H9 (cell line): ENCODE measurements around the gene WIF1. TPM values are rescaled to one million over a fixed set of nuclear protein-coding genes. Genes with fewer than 3 reads are reported as not detected.

ENCODE experiments used
- DNase-seq: peaks from one replicate; pipeline ENCODE4 v3.0.0-alpha.2; 2017
- H2AFZ ChIP-seq: one replicate; pipeline ENCODE4 v1.6.1; 2013; ENCODE audit warnings: mild to moderate bottlenecking, low read length, control low read depth, moderate library complexity
- H2AK5ac ChIP-seq: 2 replicates; pipeline ENCODE4 v1.6.1; 2013; ENCODE audit warnings: low read length, control low read depth, mixed read lengths; ENCODE audit not compliant: insufficient read length
- H2BK120ac ChIP-seq: one replicate; pipeline ENCODE4 v1.6.1; 2013; ENCODE audit warnings: low read depth, mild to moderate bottlenecking, low read length, control low read depth, inconsistent platforms; ENCODE audit not compliant: poor library complexity, severe bottlenecking
- H2BK12ac ChIP-seq: 2 replicates; pipeline ENCODE4 v1.6.1; 2013; ENCODE audit warnings: low read length, control low read depth, mixed read lengths, low read depth; ENCODE audit not compliant: insufficient read length
- H2BK15ac ChIP-seq: 2 replicates; pipeline ENCODE4 v1.6.1; 2013; ENCODE audit warnings: low read depth, low read length, control low read depth
- H2BK20ac ChIP-seq: one replicate; pipeline ENCODE4 v1.6.1; 2013; ENCODE audit warnings: low read depth, mild to moderate bottlenecking, low read length, control low read depth, inconsistent platforms; ENCODE audit not compliant: poor library complexity, severe bottlenecking
- H2BK5ac ChIP-seq: 2 replicates; pipeline ENCODE4 v1.6.1; 2013; ENCODE audit warnings: low read length, control low read depth, mixed read lengths; ENCODE audit not compliant: insufficient read length
- H3K14ac ChIP-seq: 2 replicates; pipeline ENCODE4 v1.6.1; 2013; ENCODE audit warnings: low read length, control low read depth; ENCODE audit not compliant: insufficient read depth
- H3K18ac ChIP-seq: 2 replicates; pipeline ENCODE4 v1.6.1; 2013; ENCODE audit warnings: low read depth, mild to moderate bottlenecking, mixed read lengths, low read length, control low read depth; ENCODE audit not compliant: insufficient read length
- H3K23ac ChIP-seq: 2 replicates; pipeline ENCODE4 v1.6.1; 2013; ENCODE audit warnings: low read length, control low read depth, mixed read lengths, low read depth; ENCODE audit not compliant: insufficient read length
- H3K23me2 ChIP-seq: 2 replicates; pipeline ENCODE4 v1.6.1; 2013; ENCODE audit warnings: low read depth, mild to moderate bottlenecking, mixed read lengths, low read length, control low read depth; ENCODE audit not compliant: insufficient read length, poor library complexity, severe bottlenecking
- H3K27ac ChIP-seq: 2 replicates; pipeline ENCODE4 v1.5.1; 2013; ENCODE audit warnings: low read length, control low read depth, mixed read lengths, low read depth; ENCODE audit not compliant: insufficient read length
- H3K27me3 ChIP-seq: 2 replicates; pipeline ENCODE4 v1.6.1; 2013; ENCODE audit warnings: low read length, control low read depth, inconsistent platforms; ENCODE audit not compliant: insufficient read depth
- H3K4ac ChIP-seq: 2 replicates; pipeline ENCODE4 v1.6.1; 2013; ENCODE audit warnings: low read depth, mild to moderate bottlenecking, control low read depth, inconsistent platforms, low read length, moderate library complexity
- H3K4me1 ChIP-seq: 2 replicates; pipeline ENCODE4 v1.6.1; 2013; ENCODE audit warnings: low read length, control low read depth, inconsistent platforms; ENCODE audit not compliant: insufficient read depth
- H3K4me2 ChIP-seq: 2 replicates; pipeline ENCODE4 v1.6.1; 2013; ENCODE audit warnings: low read length, control low read depth, mixed read lengths; ENCODE audit not compliant: insufficient read length, insufficient read depth
- H3K56ac ChIP-seq: 2 replicates; pipeline ENCODE4 v1.6.1; 2013; ENCODE audit warnings: low read depth, mild to moderate bottlenecking, mixed read lengths, low read length, control low read depth; ENCODE audit not compliant: insufficient read length
- H3K79me1 ChIP-seq: 2 replicates; pipeline ENCODE4 v1.6.1; 2013; ENCODE audit warnings: low read depth, mild to moderate bottlenecking, moderate library complexity, low read length, control low read depth, inconsistent platforms; ENCODE audit not compliant: insufficient read depth, poor library complexity, severe bottlenecking
- H3K79me2 ChIP-seq: 2 replicates; pipeline ENCODE4 v1.6.1; 2013; ENCODE audit warnings: low read length, control low read depth, inconsistent platforms; ENCODE audit not compliant: insufficient read depth
- H3K9ac ChIP-seq: 2 replicates; pipeline ENCODE4 v1.6.1; 2013; ENCODE audit warnings: low read length, control low read depth, mixed read lengths; ENCODE audit not compliant: insufficient read length; ENCODE audit errors: extremely low read depth
- H3K9me3 ChIP-seq: one replicate; pipeline ENCODE4 v1.6.1; 2013; ENCODE audit warnings: low read depth, low read length, inconsistent platforms; ENCODE audit not compliant: control insufficient read depth
- H3T11ph ChIP-seq: one replicate; pipeline ENCODE4 v1.6.1; 2013; ENCODE audit warnings: mild to moderate bottlenecking, low read length, control low read depth, inconsistent platforms
- H4K20me1 ChIP-seq: one replicate; pipeline ENCODE4 v1.6.1; 2013; ENCODE audit not compliant: control insufficient read depth, insufficient read length, insufficient read depth
- H4K5ac ChIP-seq: 2 replicates; pipeline ENCODE4 v1.6.1; 2013; ENCODE audit warnings: low read depth, mild to moderate bottlenecking, mixed read lengths, low read length, control low read depth; ENCODE audit not compliant: insufficient read length
- H4K8ac ChIP-seq: replicated peaks from 2 replicates; pipeline ENCODE4 v1.6.1; 2013; ENCODE audit warnings: low read length, control low read depth, mixed read lengths, low read depth; ENCODE audit not compliant: insufficient read length
- H4K91ac ChIP-seq: 2 replicates; pipeline ENCODE4 v1.6.1; 2013; ENCODE audit warnings: low read depth, mild to moderate bottlenecking, moderate library complexity, mixed read lengths, low read length, control low read depth; ENCODE audit not compliant: insufficient read length
- H3K27ac Mint-ChIP-seq, 3 experiments: 2 replicates in 2 of 3; 3 replicates in 1 of 3; pipeline ENCODE4 v1.8.0; 2020 to 2021; ENCODE audit warnings: mixed read lengths in 3 of 3, mild to moderate bottlenecking in 1 of 3, moderate library complexity in 1 of 3
- H3K27me3 Mint-ChIP-seq: 2 replicates; pipeline ENCODE4 v1.8.0; 2021; ENCODE audit warnings: low read depth, mild to moderate bottlenecking, moderate library complexity, mixed read lengths
- H3K36me3 Mint-ChIP-seq, 3 experiments: 2 replicates in 2 of 3; 3 replicates in 1 of 3; pipeline ENCODE4 v1.8.0; 2020 to 2021; ENCODE audit warnings: low read depth in 3 of 3, mixed read lengths in 3 of 3; ENCODE audit not compliant: insufficient read depth in 1 of 3
- H3K4me1 Mint-ChIP-seq, 2 experiments: 2 replicates each; pipeline ENCODE4 v1.8.0; 2020; ENCODE audit warnings: mixed read lengths in 2 of 2
- H3K4me3 Mint-ChIP-seq, 2 experiments: 2 replicates in 1 of 2; 3 replicates in 1 of 2; pipeline ENCODE4 v1.8.0; 2020 to 2021; ENCODE audit warnings: mild to moderate bottlenecking in 2 of 2, mixed read lengths in 2 of 2, moderate library complexity in 1 of 2
- H3K9me3 Mint-ChIP-seq, 2 experiments: 2 replicates in 1 of 2; 3 replicates in 1 of 2; pipeline ENCODE4 v1.8.0; 2020; ENCODE audit warnings: mild to moderate bottlenecking in 2 of 2, mixed read lengths in 2 of 2, moderate library complexity in 1 of 2
- WGBS: extraction: QIAGEN DNeasy Blood & Tissue Kit; methylation state at CpG from one replicate; pipeline ENCODE4 v1.1.7; 2013; ENCODE audit warnings: missing lambda C conversion rate, low lambda C conversion rate, mixed read lengths; ENCODE audit not compliant: insufficient read length; ENCODE audit errors: extremely low coverage; 5-methylcytosine and 5-hydroxymethylcytosine counted together
- total RNA-seq: library from RNA; stranded (reverse); gene quantifications from 2 replicates; pipeline ENCODE4 v1.2.1, GENCODE V29; 2021
- TF ChIP-seq, protein P1 (sequence below): fragments of 200-600 bp; sonication (generic); conservative IDR thresholded peaks from 3 replicates; pipeline ENCODE4 v1.8.0; 2021; ENCODE audit warnings: antibody characterized with exemption, mild to moderate bottlenecking

Gene WIF1
- total RNA-seq, 1 experiment from 2014 or later = 0.98 TPM

- no peak overlapping the region for H3K27ac ChIP-seq
- H4K20me1 ChIP-seq = no peaks in the 10 kb centered on the region
- no peak overlapping the region for H3T11ph ChIP-seq
- no peak overlapping the region for H2BK20ac ChIP-seq
- H3K14ac ChIP-seq = no peak overlapping the region
- no peaks in the 10 kb centered on the region for H3K27me3 Mint-ChIP-seq
- H3K23me2 ChIP-seq = no peaks in the 10 kb centered on the region
- H2BK120ac ChIP-seq = no peak overlapping the region
- H3K4me2 ChIP-seq = no peak overlapping the region
- no peak overlapping the region for H2BK12ac ChIP-seq
- TF ChIP-seq, protein P1, sequence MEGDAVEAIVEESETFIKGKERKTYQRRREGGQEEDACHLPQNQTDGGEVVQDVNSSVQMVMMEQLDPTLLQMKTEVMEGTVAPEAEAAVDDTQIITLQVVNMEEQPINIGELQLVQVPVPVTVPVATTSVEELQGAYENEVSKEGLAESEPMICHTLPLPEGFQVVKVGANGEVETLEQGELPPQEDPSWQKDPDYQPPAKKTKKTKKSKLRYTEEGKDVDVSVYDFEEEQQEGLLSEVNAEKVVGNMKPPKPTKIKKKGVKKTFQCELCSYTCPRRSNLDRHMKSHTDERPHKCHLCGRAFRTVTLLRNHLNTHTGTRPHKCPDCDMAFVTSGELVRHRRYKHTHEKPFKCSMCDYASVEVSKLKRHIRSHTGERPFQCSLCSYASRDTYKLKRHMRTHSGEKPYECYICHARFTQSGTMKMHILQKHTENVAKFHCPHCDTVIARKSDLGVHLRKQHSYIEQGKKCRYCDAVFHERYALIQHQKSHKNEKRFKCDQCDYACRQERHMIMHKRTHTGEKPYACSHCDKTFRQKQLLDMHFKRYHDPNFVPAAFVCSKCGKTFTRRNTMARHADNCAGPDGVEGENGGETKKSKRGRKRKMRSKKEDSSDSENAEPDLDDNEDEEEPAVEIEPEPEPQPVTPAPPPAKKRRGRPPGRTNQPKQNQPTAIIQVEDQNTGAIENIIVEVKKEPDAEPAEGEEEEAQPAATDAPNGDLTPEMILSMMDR = no peak
- H3K79me1 ChIP-seq = no peaks in the 10 kb centered on the region
- no peak overlapping the region for H4K5ac ChIP-seq
- H3K9me3 ChIP-seq = no peaks in the 10 kb centered on the region
- H3K36me3 Mint-ChIP-seq = no peaks in the 10 kb centered on the region
- no peaks in the 10 kb centered on the region for H3K9me3 Mint-ChIP-seq
- no peak overlapping the region for H2AFZ ChIP-seq
- no peak overlapping the region for H3K9ac ChIP-seq
- WGBS = no CpG with 5 or more reads among the region's 9 CpGs
- no peak for DNase-seq
- no peak overlapping the region for H2BK5ac ChIP-seq
- no peak overlapping the region for H3K23ac ChIP-seq
- no peaks in the 10 kb centered on the region for H3K79me2 ChIP-seq
- H3K4me3 Mint-ChIP-seq = no peak overlapping the region
- H3K4me1 ChIP-seq = peaks cover 8% of the 10 kb centered on the region; the same call in 1 of the 2 replicates
- no peaks in the 10 kb centered on the region for H3K27me3 ChIP-seq
- no peak overlapping the region for H2BK15ac ChIP-seq
- peaks cover 40 to 41% of the 10 kb centered on the region in 2 experiments for H3K4me1 Mint-ChIP-seq
- no peak overlapping the region for H3K18ac ChIP-seq
- no peak overlapping the region for H3K56ac ChIP-seq
- no peak overlapping the region for H3K4ac ChIP-seq
- no peak overlapping the region for H2AK5ac ChIP-seq
- no peak overlapping the region for H4K91ac ChIP-seq
- no peak overlapping the region for H3K27ac Mint-ChIP-seq
- no peak overlapping the region for H4K8ac ChIP-seq
Observed at GRCh38 chr12:65051218-65051617, 69.9 kb downstream of the WIF1 start.
